ENCODE data around the gene PCK1.

The PCK1 gene

DNA sequence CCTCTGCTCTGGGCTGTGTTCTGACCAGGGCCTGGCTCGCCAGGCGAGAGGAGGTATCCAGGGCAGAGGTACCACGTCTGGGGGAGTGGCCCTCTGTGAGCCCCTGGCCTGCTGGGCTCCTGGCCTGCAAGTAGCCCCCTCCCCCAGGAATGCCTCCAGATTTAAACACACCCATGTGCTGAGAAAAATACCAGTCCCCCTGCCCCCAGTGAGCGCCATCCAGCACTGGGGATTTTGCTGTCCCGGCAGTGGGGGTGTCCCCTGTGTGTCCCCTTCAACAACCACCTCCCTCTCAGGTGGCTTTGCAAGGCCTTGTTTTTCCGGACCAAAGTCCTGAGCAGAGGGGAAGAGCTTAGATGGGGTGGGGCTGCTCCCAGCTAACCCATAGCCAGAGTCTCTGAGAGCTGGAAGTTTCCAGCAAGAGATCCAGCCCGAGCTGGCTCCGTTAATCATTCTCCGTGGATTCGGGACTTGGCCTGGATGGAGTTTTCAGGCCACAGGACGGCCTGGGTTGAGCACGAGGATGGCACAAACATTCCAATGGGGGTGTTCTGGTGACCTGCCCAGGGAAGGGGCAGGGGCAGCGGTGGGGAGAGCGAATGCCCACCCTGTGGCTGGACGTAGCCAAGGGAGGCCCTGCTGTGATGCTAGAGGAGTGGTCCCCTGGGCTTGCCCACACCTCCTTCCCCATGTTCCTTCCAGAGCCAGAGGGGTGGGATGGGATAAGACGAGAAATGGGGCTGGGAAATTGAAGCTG is 29.0 kb downstream of the PCK1 start:
- no peak for DNase-seq

GRCh38 chr20:57590485-57591288 is 29.8 kb downstream of the PCK1 start:
- DNase-seq = no peak

GRCh38 chr20:57591289-57592229 is 30.6 kb downstream of the PCK1 start:
- DNase-seq = no peak

GRCh38 chr20:57592263-57593092 is 31.6 kb downstream of the PCK1 start:
- DNase-seq = no peak

DNA sequence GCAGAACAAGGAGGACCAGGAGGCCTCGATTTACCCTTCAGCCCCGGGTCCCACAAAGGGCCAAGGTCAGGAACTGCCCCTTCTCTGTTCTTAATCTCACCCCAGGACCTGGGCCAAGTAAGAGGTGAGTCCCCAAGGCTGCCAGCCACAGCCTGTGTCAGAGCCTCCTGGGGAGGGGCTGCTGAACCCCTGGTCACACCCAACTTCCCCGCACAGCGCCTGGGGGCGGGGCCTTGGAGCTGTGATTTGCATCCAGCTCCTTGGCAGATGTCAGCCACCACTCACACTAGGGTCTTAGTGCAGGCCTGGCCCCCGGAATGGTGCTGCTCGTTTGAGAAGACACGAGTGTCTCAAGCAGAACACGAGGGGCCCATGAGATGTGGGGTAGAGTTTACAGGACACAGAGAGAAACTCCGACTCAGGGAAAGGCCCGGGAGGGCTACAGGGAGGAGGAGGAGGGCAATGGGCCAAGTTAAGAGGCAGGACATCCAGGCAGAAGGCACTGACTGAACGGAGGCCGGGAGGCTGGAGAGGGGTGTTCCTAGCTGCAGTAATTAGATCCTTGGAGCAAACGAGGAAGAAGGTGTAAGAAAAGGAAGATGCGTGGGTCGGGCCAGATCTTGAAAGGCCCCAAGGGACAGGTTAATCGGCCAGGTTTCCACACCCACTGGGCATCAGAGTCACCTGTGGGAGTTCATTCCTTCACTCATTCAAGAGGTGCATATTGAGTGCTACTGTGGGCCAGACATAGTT is 32.4 kb downstream of the PCK1 start:
- DNase-seq = no peak

GRCh38 chr20:57594092-57594951 is 33.4 kb downstream of the PCK1 start:
- DNase-seq = no peak

DNA sequence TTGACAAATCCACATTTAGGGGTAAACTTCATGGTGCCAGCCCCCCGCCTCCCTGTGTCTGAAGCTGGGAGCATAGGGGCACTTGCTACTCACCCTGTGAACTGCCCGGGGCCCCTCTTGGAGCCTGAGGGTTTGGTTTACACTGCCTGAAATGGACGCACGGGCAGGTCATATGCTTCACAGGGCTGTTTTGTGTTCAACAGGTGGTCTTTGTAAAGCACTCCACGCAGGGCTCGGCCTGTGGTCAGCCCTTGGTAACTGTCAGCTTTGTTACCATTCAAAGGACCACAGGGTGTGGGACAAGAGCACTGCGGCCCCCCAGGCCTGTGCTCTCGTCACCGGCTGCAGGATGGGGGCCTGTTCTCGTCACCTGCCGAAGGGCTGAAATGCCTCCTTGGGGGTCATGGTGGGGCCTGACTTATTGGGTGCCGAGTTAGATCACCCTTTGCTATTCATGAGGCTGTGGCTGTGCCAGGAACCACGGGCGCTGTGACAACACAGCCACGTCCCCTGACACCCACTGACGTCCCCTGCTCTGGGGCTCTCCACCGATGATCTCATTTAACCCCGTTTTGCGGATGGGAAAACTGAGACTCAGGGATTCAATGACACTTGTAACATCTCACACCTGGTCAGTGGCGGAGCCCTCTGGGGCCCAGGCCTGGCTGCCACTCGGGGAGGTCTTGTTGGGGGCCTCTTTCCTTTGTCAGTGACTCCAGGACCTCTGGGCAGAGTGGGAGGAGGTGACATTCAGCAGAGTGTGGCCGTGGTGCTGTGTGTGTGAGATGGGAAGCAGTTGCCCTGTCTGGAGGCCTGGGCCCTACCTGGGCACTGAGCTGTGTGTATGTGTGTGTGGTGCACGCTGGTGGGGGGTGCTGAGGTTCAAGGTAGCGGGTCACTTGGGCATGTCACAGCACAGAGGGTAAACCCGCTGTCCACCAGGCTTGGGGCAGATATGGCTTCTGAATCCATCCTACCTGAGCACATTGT is 34.4 kb downstream of the PCK1 start:
- no peak for DNase-seq

DNA sequence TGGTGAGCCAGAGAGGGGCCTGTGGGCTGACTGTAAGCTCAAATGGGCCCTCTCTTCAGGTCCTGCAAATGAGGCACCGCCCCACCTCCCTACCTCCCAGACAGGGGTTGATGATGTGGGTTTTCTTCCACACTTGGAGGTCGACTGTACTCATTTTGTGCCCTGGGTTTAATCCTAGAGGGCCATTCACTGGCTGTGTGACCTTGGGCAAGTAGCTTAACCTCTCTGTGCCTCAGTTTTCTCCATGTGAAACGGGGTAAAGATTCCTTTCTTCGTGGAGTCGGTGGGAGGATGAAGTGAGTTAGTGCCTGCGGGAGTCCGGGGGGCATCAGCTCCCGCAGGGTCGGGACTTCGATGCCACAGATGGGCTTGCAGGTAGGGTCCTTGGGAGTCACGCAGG is 35.4 kb downstream of the PCK1 start:
- no peak for DNase-seq

DNA sequence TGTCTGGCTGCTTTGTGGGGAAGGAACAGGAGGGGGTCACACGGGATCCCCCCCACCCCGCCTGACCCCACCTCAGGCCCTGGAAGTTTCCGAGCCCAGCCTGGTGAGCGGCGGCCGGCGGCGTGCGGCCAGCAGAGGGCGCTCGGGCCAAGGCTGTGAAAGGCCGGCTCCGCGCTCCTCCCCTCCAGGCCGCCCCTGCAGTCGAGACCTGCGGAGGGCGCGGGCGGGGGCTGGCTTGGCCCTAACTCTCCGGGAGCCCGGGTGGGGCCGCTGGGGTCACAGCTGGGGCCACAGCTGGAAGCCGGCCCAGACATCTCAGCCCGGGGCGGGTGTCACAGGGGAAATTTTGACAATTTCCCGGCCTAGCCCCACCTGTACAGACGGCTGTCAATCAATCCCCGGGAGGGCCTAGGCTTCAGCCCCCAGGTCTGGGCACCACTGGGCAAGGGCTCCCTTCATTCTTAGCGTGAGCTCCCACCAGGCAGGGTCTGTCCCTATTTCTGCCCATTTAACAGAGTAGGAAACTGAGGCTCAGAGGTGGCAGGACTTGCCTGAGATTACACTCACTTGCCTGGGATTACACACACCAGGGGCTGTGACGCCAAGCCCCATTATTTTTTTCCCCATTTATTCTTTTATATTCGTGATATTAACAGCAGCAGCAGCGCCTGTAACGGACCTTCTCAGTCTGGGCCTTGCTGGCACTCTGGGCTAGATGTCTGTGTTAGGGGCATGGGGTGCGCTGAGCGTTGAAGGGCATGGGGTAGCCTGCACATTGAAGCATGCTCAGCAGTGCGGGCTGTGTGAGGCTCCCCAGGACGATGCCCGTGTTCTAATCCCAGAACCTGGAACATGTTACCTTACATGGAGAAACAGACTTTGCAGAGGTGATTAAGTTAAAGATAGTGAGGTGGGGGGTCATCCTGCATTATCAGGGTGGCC is 36.4 kb downstream of the PCK1 start:
- peak; percentile 28 to 35 for DNase-seq

- DNase-seq = no peak
These were observed 37.1 kb downstream of the PCK1 start for GRCh38 chr20:57598060-57598459.

GRCh38 chr20:57598491-57598890 is 37.6 kb downstream of the PCK1 start:
- no peak for DNase-seq

DNA sequence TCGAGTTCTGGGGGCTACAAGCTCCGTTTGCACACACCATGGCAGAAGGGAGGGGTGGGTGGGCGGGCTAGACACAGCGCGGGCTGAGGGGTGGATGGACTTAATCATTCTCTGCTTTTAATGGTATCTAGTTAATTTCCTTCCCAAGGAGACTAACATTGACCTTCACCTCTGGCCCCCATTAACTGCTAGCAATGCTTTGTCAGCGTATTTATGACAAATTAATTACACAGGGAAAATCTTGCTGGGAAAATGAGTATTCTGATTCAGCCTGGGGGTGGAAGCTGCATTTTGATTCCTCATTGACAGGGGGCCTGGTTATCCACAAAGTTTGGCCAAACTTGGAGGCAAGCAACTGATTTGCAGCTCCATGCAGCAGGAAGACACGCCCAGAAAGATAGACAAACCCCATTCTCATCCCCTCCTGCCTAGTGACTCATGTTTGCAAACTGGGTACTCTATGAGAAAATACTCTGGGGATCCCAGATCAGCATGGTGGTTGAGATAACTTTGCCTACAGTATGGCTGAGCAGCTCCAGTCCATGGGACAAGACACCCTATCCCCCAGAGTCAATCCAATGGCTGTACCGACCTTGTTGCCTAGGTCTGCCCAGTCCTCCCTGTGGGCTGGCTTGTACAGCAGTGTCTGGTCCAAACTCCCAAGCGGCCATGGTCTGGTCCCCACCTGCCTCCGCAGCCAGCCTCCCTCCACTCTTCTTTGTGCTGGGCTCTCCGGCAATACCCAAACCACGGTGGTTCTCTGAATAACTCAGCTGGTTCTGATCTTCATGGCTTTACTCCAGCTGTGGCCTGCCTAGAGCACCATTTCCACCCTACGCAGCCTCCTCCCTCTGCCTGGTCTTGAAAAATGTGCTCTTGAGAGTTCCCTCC is 39.7 kb downstream of the PCK1 start:
- DNase-seq = no peak

DNA sequence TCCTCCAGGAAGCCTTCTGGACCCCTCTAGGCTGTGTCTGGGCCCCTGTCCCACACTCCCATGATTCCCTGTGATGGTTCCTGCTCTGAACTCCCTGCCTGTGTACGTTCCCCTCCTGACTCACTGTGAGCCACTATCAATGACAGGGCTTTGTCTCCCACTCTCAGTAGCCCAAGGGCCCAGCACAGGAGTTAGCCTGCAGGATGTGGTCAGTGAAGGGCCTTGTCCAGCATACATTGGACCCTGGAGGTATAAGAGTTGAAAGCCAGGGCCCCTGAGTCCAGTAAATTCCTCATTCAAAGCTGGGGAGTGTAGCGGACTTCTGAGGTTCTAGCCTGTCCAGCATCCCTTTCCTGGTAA is 40.3 kb downstream of the PCK1 start:
- DNase-seq = no peak

GRCh38 chr20:57601737-57602136 is 40.8 kb downstream of the PCK1 start:
- DNase-seq = no peak

- DNase-seq = no peak
These were observed 42.2 kb downstream of the PCK1 start for GRCh38 chr20:57603120-57603519.

DNA sequence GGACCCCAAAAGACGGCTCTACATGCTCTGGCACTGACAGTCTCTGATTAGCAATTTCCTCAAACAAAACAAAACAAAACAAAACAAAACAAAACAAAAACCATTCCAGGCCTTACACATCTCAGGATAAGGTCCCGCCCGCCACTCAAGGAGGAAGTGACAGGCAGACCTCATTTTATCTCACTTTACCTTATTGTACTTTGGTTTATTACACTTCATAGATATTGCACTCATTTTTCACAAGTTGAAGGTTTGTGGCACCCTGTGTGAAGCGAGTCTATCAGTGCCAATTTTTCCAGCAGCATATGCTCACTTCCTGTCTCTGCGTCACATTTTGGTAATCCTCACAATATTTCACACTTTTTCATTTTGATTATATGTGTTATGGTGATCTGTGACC is 44.1 kb downstream of the PCK1 start:
- no peak for DNase-seq

GRCh38 chr20:57605878-57606277 is 45.0 kb downstream of the PCK1 start:
- no peak for DNase-seq

Data from hippocampal formation (tissue), 2 donors.